Measurements from ENCODE around the gene MAD1L1.

- TF ChIP-seq CTCF (IDR thresholded peaks at IDR 0.05; ENCODE audit: borderline replicate concordance, extremely low read depth, low read length, poor library complexity, severe bottlenecking) = no peak
- no peak for TF ChIP-seq EZH2 (IDR thresholded peaks at IDR 0.05; ENCODE audit: borderline replicate concordance, low read depth, low read length, severe bottlenecking)
Measured at GRCh38 chr7:2042650-2043049, 190.1 kb downstream of the MAD1L1 start.

Measured in DND-41 (cell line).